K562 (cell line): ENCODE results near the gene NYAP1. TPM values are rescaled to one million over a fixed set of nuclear protein-coding genes. Genes with fewer than 3 reads are reported as not detected.

Experiments
- ATAC-seq: fragments of 200-7000 bp; cut with Tn5 transposase; 3 replicates; pipeline ENCODE4 v1.9.1; 2020; ENCODE audit warnings: moderate library complexity
- BruUV-seq: library from RNA; stranded (reverse); fragments of 400-500 nt; replicated peaks from 2 replicates; lab custom pipeline; 2021; lab: Mats Ljungman, UMichigan
- CTCF ChIA-PET: fragments of 300-600 bp; formaldehyde crosslinking; extraction: SDS; loops from one replicate; lab custom pipeline; 2021; ENCODE audit warnings: low intra/inter-chr PET ratio; lab: Yijun Ruan, JAX
- POLR2A ChIA-PET: fragments of 300-600, 350-650 bp; sonication (Branson Sonifier 250); formaldehyde crosslinking; extraction: SDS; loops from one replicate; lab custom pipeline; 2021; ENCODE audit warnings: antibody characterized with exemption, inconsistent platforms; lab: Yijun Ruan, JAX
- DNase-seq, 4 experiments: peaks; one replicate each; pipeline versions ENCODE4 v3.0.0 to v3.0.0-alpha.2; 2011 to 2018; ENCODE audit warnings: low spot score in 3 of 4, mixed read lengths in 3 of 4; ENCODE audit errors: extremely low read depth in 1 of 4
- FAIRE-seq: peaks from 2 replicates; lab custom pipeline; 2011; peaks lifted over from hg19 to GRCh38; lab: Jason Lieb, UNC
- H2AFZ ChIP-seq: 2 replicates; pipeline ENCODE4 v1.6.0; 2011; ENCODE audit warnings: low read depth, low read length, control low read depth, inconsistent platforms
- H3K27ac ChIP-seq: fragments of 200-600 bp; 3 replicates; pipeline ENCODE4 v1.8.0; 2011; ENCODE audit warnings: low read depth, mild to moderate bottlenecking, control low read depth, inconsistent platforms, low read length, moderate library complexity, mixed read lengths; ENCODE audit errors: extremely low read depth
- H3K27me3 ChIP-seq, 2 experiments: fragments of 300-600 bp in 1 of 2; 2 replicates in 1 of 2; 3 replicates in 1 of 2; pipeline versions ENCODE4 v1.6.0 to v1.8.0; 2011; ENCODE audit warnings: inconsistent platforms in 2 of 2, low read length in 2 of 2, mild to moderate bottlenecking in 1 of 2, mixed read lengths in 1 of 2, moderate library complexity in 1 of 2; ENCODE audit not compliant: control insufficient read depth in 2 of 2, insufficient read depth in 2 of 2
- H3K36me3 ChIP-seq: fragments of 300-600 bp; 3 replicates; pipeline ENCODE4 v1.8.0; 2011; ENCODE audit warnings: mild to moderate bottlenecking, low read length, inconsistent platforms; ENCODE audit not compliant: control insufficient read depth, insufficient read depth
- H3K4me1 ChIP-seq, 2 experiments: fragments of 200-600 bp in 1 of 2; replicated peaks in 1 of 2; 2 replicates in 1 of 2; 3 replicates in 1 of 2; pipeline versions ENCODE4 v1.5.1 to v1.8.0; 2011; ENCODE audit warnings: inconsistent platforms in 2 of 2, low read length in 2 of 2, mild to moderate bottlenecking in 1 of 2, mixed read lengths in 1 of 2, moderate library complexity in 1 of 2; ENCODE audit not compliant: control insufficient read depth in 2 of 2, insufficient read depth in 2 of 2
- H3K4me2 ChIP-seq: 2 replicates; pipeline ENCODE4 v1.6.1; 2011; ENCODE audit warnings: low read length, control low read depth, inconsistent platforms, mixed read lengths; ENCODE audit not compliant: insufficient read depth
- H3K4me3 ChIP-seq: fragments of 200-600 bp; sonication (generic), shearing (Covaris generic); 2 replicates; pipeline ENCODE4 v1.5.1; 2016; ENCODE audit warnings: control low read depth, inconsistent platforms
- H3K79me2 ChIP-seq: fragments of 200-600 bp; 3 replicates; pipeline ENCODE4 v1.8.0; 2011; ENCODE audit warnings: low read length, inconsistent platforms; ENCODE audit not compliant: control insufficient read depth, insufficient read depth
- H3K9ac ChIP-seq, 2 experiments: 2 replicates each; pipeline versions ENCODE4 v1.6.0 to v1.6.1; 2011; ENCODE audit warnings: low read depth in 2 of 2, low read length in 2 of 2, control low read depth in 1 of 2, inconsistent platforms in 1 of 2, mild to moderate bottlenecking in 1 of 2, mixed read lengths in 1 of 2; ENCODE audit not compliant: insufficient read depth in 1 of 2
- H3K9me1 ChIP-seq: one replicate; pipeline ENCODE4 v1.6.0; 2011; ENCODE audit warnings: inconsistent platforms, mild to moderate bottlenecking, low read length, moderate library complexity; ENCODE audit not compliant: control insufficient read depth, insufficient read depth
- H3K9me3 ChIP-seq: replicated peaks from 2 replicates; pipeline ENCODE4 v1.5.1; 2011; ENCODE audit warnings: low read depth, low read length, inconsistent platforms; ENCODE audit not compliant: control insufficient read depth, insufficient read depth
- H4K20me1 ChIP-seq: replicated peaks from 2 replicates; pipeline ENCODE4 v1.6.1; 2011; ENCODE audit warnings: low read length, inconsistent platforms, mixed read lengths; ENCODE audit not compliant: control insufficient read depth, insufficient read depth
- POLR2G ChIP-seq: fragments of 200-400 bp; formaldehyde crosslinking; IDR thresholded peaks from 2 replicates; pipeline ENCODE4 v1.6.1; 2017; ENCODE audit warnings: low read depth, mild to moderate bottlenecking, antibody characterized with exemption, low read length, moderate library complexity
- RBFOX2 ChIP-seq: fragments of 200-400 bp; formaldehyde crosslinking; IDR thresholded peaks from 2 replicates; pipeline ENCODE4 v1.6.1; 2017; ENCODE audit warnings: low read depth, mild to moderate bottlenecking, low read length, moderate library complexity
- ZNF197 ChIP-seq: fragments of 200-800 bp; sonication (Bioruptor generic); IDR thresholded peaks from 2 replicates; pipeline ENCODE4 v1.6.1; 2016; ENCODE audit warnings: low read depth, missing genetic modification characterization, missing compliant biosample characterization
- WGBS: fragments of 100-300 bp; shearing (Covaris generic); methylation state at CpG from one replicate; pipeline ENCODE4 v1.1.6; 2016; ENCODE audit warnings: low coverage, mixed read lengths; ENCODE audit not compliant: insufficient coverage; ENCODE audit errors: missing lambda C conversion rate; 5-methylcytosine and 5-hydroxymethylcytosine counted together
- in situ Hi-C: fragments of 300-500 bp; cut with MboI; formaldehyde crosslinking; loops from 4 replicates; pipeline ENCODE4 v1.15.0; 2018; ENCODE audit warnings: inconsistent platforms, mixed read lengths
- intact Hi-C: fragments of 100-400 bp; cut with micrococcal nuclease; formaldehyde crosslinking; loops from 2 replicates; pipeline ENCODE4 v1.14.2; 2022
- polyA plus RNA-seq, 8 experiments: library from polyadenylated mRNA; depleted of rRNA in 4 of 8; stranded (reverse) in 5 of 8; unstranded in 3 of 8; fragments of >200 nt; fragmentation: Nextera tagmentation in 2 of 8; fragmentation: Illumina TruSeq in 1 of 8; extraction: Ambion mirVana in 2 of 8; extraction: Trizol in 1 of 8; gene quantifications; 2 replicates each; pipeline versions ENCODE4 v1.2.1 to v1.2.3, GENCODE V29; 2011 to 2014; ENCODE audit warnings: inconsistent platforms in 1 of 8, missing spikeins in 1 of 8
- total RNA-seq, 7 experiments: library from RNA; depleted of rRNA in 6 of 7; stranded (reverse); fragments of >200 nt in 6 of 7; fragmentation: Illumina TruSeq in 2 of 7; extraction: Trizol in 2 of 7; gene quantifications; 2 replicates each; pipeline versions ENCODE4 v1.2.1 to v1.2.3, GENCODE V29; 2011 to 2021; ENCODE audit warnings: low replicate concordance in 1 of 7

Gene NYAP1
- total and polyA plus RNA-seq, 9 of the 15 experiments (the other 6 are each of a cell fraction or from before 2014, with no cell fraction given): 0.11 to 0.88 (median 0.22) TPM; not detected in 2

GRCh38 chr7:100467638-100468373, 15.9 kb upstream of the NYAP1 start:
- FAIRE-seq (no peak), ATAC-seq (no peak), DNase-seq (peak in 2 of 4 experiments; percentile 22 to 24)
- in situ Hi-C loops: loop anchor here (25.0 kb wide), 1 partner anchor 94 kb away; the partner anchor contains the start of gene SAP25
- Histone ChIP-seq H3K4me1 (peaks cover 5 to 35% of the 10 kb centered on the region in 2 experiments), H3K4me3 (no peak overlapping the region), H3K9me3 (no peaks in the 10 kb centered on the region), H4K20me1 (peaks cover 8% of the 10 kb centered on the region), H3K36me3 (peaks cover 49% of the 10 kb centered on the region; the same call in 2 of the 3 replicates), H3K79me2 (peaks cover 5% of the 10 kb centered on the region; the same call in 1 of the 3 replicates), H3K27ac (no peak overlapping the region), H3K9ac (no peak overlapping the region), H3K4me2 (no peak overlapping the region), H2AFZ (no peak overlapping the region), H3K27me3 (no peaks in the 10 kb centered on the region), H3K9me1 (peaks cover 2% of the 10 kb centered on the region)
- CTCF ChIA-PET: interaction anchor here (1.1 to 3.4 kb wide), 3 partner anchors 15 to 92 kb away, joined by 3 to 26 read pairs (median 10); no protein-coding TSS in a partner anchor
- WGBS: 87% methylated on average over 14 of the region's 22 CpGs
- BruUV-seq: no TSS peak
- intact Hi-C loops: loop anchor here (5.0 kb wide), 1 partner anchor 384 kb away; the partner anchor contains the start of gene SLC12A9
- TF ChIP-seq RBFOX2 (peak; percentile 44), ZNF197 (CRISPR knock-in tag) (no peak), POLR2G (peak; percentile 60)
- POLR2A ChIA-PET: interaction anchor here (0.6 to 2.2 kb wide), 2 partner anchors 118 to 119 kb away, joined by 4 to 7 read pairs; partner anchors contain the start of genes FBXO24 and LRCH4
